Activated gamma-delta T cell treated with Interleukin-2 at 50 U/mL for 16 hours (primary cell): ENCODE results near the gene TTR.

Source experiments
- DNase-seq: peaks from one replicate; pipeline ENCODE4 v3.0.0-alpha.2; 2020

Gene TTR

GRCh38 chr18:31617031-31617717, 25.5 kb downstream of the TTR start:
- DNase-seq = no peak

GRCh38 chr18:31618801-31619200, 27.1 kb downstream of the TTR start:
- no peak for DNase-seq

GRCh38 chr18:31619291-31619690, 27.6 kb downstream of the TTR start:
- no peak for DNase-seq

GRCh38 chr18:31624892-31625640, 33.4 kb downstream of the TTR start:
- no peak for DNase-seq

- DNase-seq = no peak
Observed at GRCh38 chr18:31626409-31626808, 34.7 kb downstream of the TTR start.

GRCh38 chr18:31630549-31630948, 38.9 kb downstream of the TTR start:
- no peak for DNase-seq

- DNase-seq = no peak
Observed at GRCh38 chr18:31631526-31631925, 39.8 kb downstream of the TTR start.

- DNase-seq = no peak
Observed at GRCh38 chr18:31632356-31632755, 40.7 kb downstream of the TTR start.

- no peak for DNase-seq
Observed at GRCh38 chr18:31633392-31634330, 42.0 kb downstream of the TTR start.

GRCh38 chr18:31634331-31634713, 42.6 kb downstream of the TTR start:
- DNase-seq = no peak

- DNase-seq = no peak
Observed at GRCh38 chr18:31636387-31636786, 44.7 kb downstream of the TTR start.

GRCh38 chr18:31637445-31637844, 45.8 kb downstream of the TTR start:
- DNase-seq = no peak

GRCh38 chr18:31643003-31643402, 51.3 kb downstream of the TTR start:
- DNase-seq = no peak

GRCh38 chr18:31645411-31645810, 53.7 kb downstream of the TTR start:
- DNase-seq = no peak

GRCh38 chr18:31646332-31647126, 54.9 kb downstream of the TTR start:
- DNase-seq = no peak

GRCh38 chr18:31647127-31647753, 55.6 kb downstream of the TTR start:
- no peak for DNase-seq
